ENCODE data around the gene MAN2A2. TPM values are rescaled to one million over a fixed set of nuclear protein-coding genes. Genes with fewer than 3 reads are reported as not detected.

Gene MAN2A2
- total RNA-seq, 1 experiment from 2014 or later: 45.8 TPM

GRCh38 chr15:90936823-90937222 lies 33.7 kb downstream of the MAN2A2 start:
- H3K9me3 ChIP-seq: no peaks in the 10 kb centered on the region
- DNase-seq: no peak
- H3K27me3 ChIP-seq: no peaks in the 10 kb centered on the region
- H3K4me3 ChIP-seq: no peak overlapping the region
- H3K36me3 ChIP-seq: peaks cover 48% of the 10 kb centered on the region

GRCh38 chr15:90938261-90938660 lies 35.2 kb downstream of the MAN2A2 start:
- DNase-seq: no peak
- H3K9me3 ChIP-seq: no peaks in the 10 kb centered on the region
- no peak overlapping the region for H3K4me3 ChIP-seq
- no peaks in the 10 kb centered on the region for H3K27me3 ChIP-seq
- H3K36me3 ChIP-seq: peaks cover 54% of the 10 kb centered on the region

GRCh38 chr15:90939756-90940155 lies 36.7 kb downstream of the MAN2A2 start:
- DNase-seq: no peak
- no peaks in the 10 kb centered on the region for H3K27me3 ChIP-seq
- no peak overlapping the region for H3K4me3 ChIP-seq
- peaks cover 59% of the 10 kb centered on the region for H3K36me3 ChIP-seq
- H3K9me3 ChIP-seq: no peaks in the 10 kb centered on the region

- peaks cover 71% of the 10 kb centered on the region for H3K36me3 ChIP-seq
- DNase-seq: no peak
- no peaks in the 10 kb centered on the region for H3K9me3 ChIP-seq
- H3K27me3 ChIP-seq: no peaks in the 10 kb centered on the region
- no peak overlapping the region for H3K4me3 ChIP-seq
Observed at GRCh38 chr15:90941038-90941437, 37.9 kb downstream of the MAN2A2 start.

GRCh38 chr15:90942354-90943120 lies 39.4 kb downstream of the MAN2A2 start:
- H3K4me3 ChIP-seq: no peak overlapping the region
- DNase-seq: no peak
- no peaks in the 10 kb centered on the region for H3K9me3 ChIP-seq
- peaks cover 70% of the 10 kb centered on the region for H3K36me3 ChIP-seq
- no peaks in the 10 kb centered on the region for H3K27me3 ChIP-seq

GRCh38 chr15:90945091-90945490 lies 42.0 kb downstream of the MAN2A2 start:
- Histone ChIP-seq H3K36me3 (peaks cover 69% of the 10 kb centered on the region), H3K27me3 (no peaks in the 10 kb centered on the region), H3K4me3 (no peak overlapping the region), H3K9me3 (no peaks in the 10 kb centered on the region)
- DNase-seq: no peak

GRCh38 chr15:90946538-90946937 lies 43.4 kb downstream of the MAN2A2 start:
- Histone ChIP-seq H3K4me3 (no peak overlapping the region), H3K9me3 (no peaks in the 10 kb centered on the region), H3K27me3 (no peaks in the 10 kb centered on the region), H3K36me3 (peaks cover 69% of the 10 kb centered on the region)
- DNase-seq: no peak

GRCh38 chr15:90946941-90947576 lies 44.0 kb downstream of the MAN2A2 start:
- H3K27me3 ChIP-seq: no peaks in the 10 kb centered on the region
- no peak for DNase-seq
- H3K36me3 ChIP-seq: peaks cover 72% of the 10 kb centered on the region
- H3K4me3 ChIP-seq: no peak overlapping the region
- H3K9me3 ChIP-seq: no peaks in the 10 kb centered on the region

GRCh38 chr15:90947577-90948357 lies 44.7 kb downstream of the MAN2A2 start:
- no peak for DNase-seq
- Histone ChIP-seq H3K36me3 (peaks cover 72% of the 10 kb centered on the region), H3K27me3 (no peaks in the 10 kb centered on the region), H3K9me3 (no peaks in the 10 kb centered on the region), H3K4me3 (no peak overlapping the region)

- Histone ChIP-seq H3K27me3 (no peaks in the 10 kb centered on the region), H3K9me3 (no peaks in the 10 kb centered on the region), H3K4me3 (no peak overlapping the region), H3K36me3 (peaks cover 77% of the 10 kb centered on the region)
- no peak for DNase-seq
Observed at GRCh38 chr15:90948506-90948905, 45.4 kb downstream of the MAN2A2 start.

GRCh38 chr15:90949979-90950675 lies 47.0 kb downstream of the MAN2A2 start:
- no peak for DNase-seq
- Histone ChIP-seq H3K4me3 (no peak overlapping the region), H3K27me3 (no peaks in the 10 kb centered on the region), H3K9me3 (no peaks in the 10 kb centered on the region), H3K36me3 (peaks cover 74% of the 10 kb centered on the region)

GRCh38 chr15:90950676-90951075 lies 47.6 kb downstream of the MAN2A2 start:
- H3K27me3 ChIP-seq: no peaks in the 10 kb centered on the region
- H3K9me3 ChIP-seq: no peaks in the 10 kb centered on the region
- peaks cover 69% of the 10 kb centered on the region for H3K36me3 ChIP-seq
- DNase-seq: no peak
- H3K4me3 ChIP-seq: no peak overlapping the region

- Histone ChIP-seq H3K9me3 (no peaks in the 10 kb centered on the region), H3K36me3 (peaks cover 57% of the 10 kb centered on the region), H3K4me3 (no peak overlapping the region), H3K27me3 (no peaks in the 10 kb centered on the region)
- DNase-seq: no peak
Observed at GRCh38 chr15:90952901-90953677, 50.0 kb downstream of the MAN2A2 start.

GRCh38 chr15:90953947-90954711 lies 51.0 kb downstream of the MAN2A2 start:
- H3K36me3 ChIP-seq: peaks cover 53% of the 10 kb centered on the region
- no peak for DNase-seq
- H3K9me3 ChIP-seq: no peaks in the 10 kb centered on the region
- no peak overlapping the region; the same call in 1 of the 2 replicates for H3K4me3 ChIP-seq
- H3K27me3 ChIP-seq: no peaks in the 10 kb centered on the region

GRCh38 chr15:90954712-90955623 lies 51.9 kb downstream of the MAN2A2 start, which contains the start of gene RCCD1:
RCCD1 (plus strand) TSS chr15:90954884; CDS start chr15:90956735, 1,851 bp downstream.
- H3K9me3 ChIP-seq: no peaks in the 10 kb centered on the region
- peak; percentile 97 for DNase-seq
- H3K4me3 ChIP-seq: peak within 1 kb of the TSS; percentile 89
- H3K27me3 ChIP-seq: no peaks in the 10 kb centered on the region
- peaks cover 48% of the 10 kb centered on the region for H3K36me3 ChIP-seq
